HEK293 (cell line): ENCODE measurements around the gene DCHS1.

Source experiments
- ATF2 ChIP-seq: fragments of 450-650 bp; formaldehyde crosslinking; IDR thresholded peaks from 2 replicates; pipeline ENCODE4 v1.5.1; 2016; ENCODE audit warnings: missing biosample characterization, missing genetic modification characterization, low read depth
- CTCF ChIP-seq: fragments of 450-650 bp; formaldehyde crosslinking; IDR thresholded peaks from 2 replicates; pipeline ENCODE4 v1.5.1; 2016; ENCODE audit warnings: missing biosample characterization, missing genetic modification characterization
- HIC1 ChIP-seq: fragments of 450-650 bp; formaldehyde crosslinking; IDR thresholded peaks from 2 replicates; pipeline ENCODE4 v1.5.1; 2016; ENCODE audit warnings: missing biosample characterization, missing genetic modification characterization
- REST ChIP-seq: fragments of 450-650 bp; formaldehyde crosslinking; IDR thresholded peaks from 2 replicates; pipeline ENCODE4 v1.5.1; 2016; ENCODE audit warnings: missing biosample characterization, missing genetic modification characterization
- ZFP41 ChIP-seq: fragments of 450-650 bp; formaldehyde crosslinking; IDR thresholded peaks from 2 replicates; pipeline ENCODE4 v1.5.1; 2016; ENCODE audit warnings: missing biosample characterization, missing genetic modification characterization, borderline replicate concordance
- ZNF138 ChIP-seq: fragments of 450-650 bp; formaldehyde crosslinking; IDR thresholded peaks from 2 replicates; pipeline ENCODE4 v1.5.1; 2016; ENCODE audit warnings: missing biosample characterization, missing genetic modification characterization, borderline replicate concordance
- ZNF202 ChIP-seq: fragments of 450-650 bp; formaldehyde crosslinking; IDR thresholded peaks from 2 replicates; pipeline ENCODE4 v1.5.1; 2016; ENCODE audit warnings: missing biosample characterization, missing genetic modification characterization, borderline replicate concordance
- ZNF239 ChIP-seq: fragments of 450-650 bp; formaldehyde crosslinking; IDR thresholded peaks from 2 replicates; pipeline ENCODE4 v1.5.1; 2016; ENCODE audit warnings: missing biosample characterization, missing genetic modification characterization
- ZNF280D ChIP-seq: fragments of 450-650 bp; formaldehyde crosslinking; IDR thresholded peaks from 2 replicates; pipeline ENCODE4 v1.5.1; 2016; ENCODE audit warnings: missing biosample characterization, missing genetic modification characterization
- ZNF423 ChIP-seq: fragments of 450-650 bp; formaldehyde crosslinking; IDR thresholded peaks from 2 replicates; pipeline ENCODE4 v1.5.1; 2016; ENCODE audit warnings: missing biosample characterization, missing genetic modification characterization
- ZNF626 ChIP-seq: fragments of 450-650 bp; sonication (Bioruptor Pico); formaldehyde crosslinking; IDR thresholded peaks from 2 replicates; pipeline ENCODE4 v1.5.1; 2018; ENCODE audit warnings: missing biosample characterization, missing genetic modification characterization, inconsistent platforms
- ZNF658 ChIP-seq: fragments of 450-650 bp; formaldehyde crosslinking; IDR thresholded peaks from 2 replicates; pipeline ENCODE4; 2016; ENCODE audit warnings: missing biosample characterization, missing genetic modification characterization
- ZNF701 ChIP-seq: fragments of 450-650 bp; formaldehyde crosslinking; IDR thresholded peaks from 2 replicates; pipeline ENCODE4 v1.5.1; 2016; ENCODE audit warnings: missing biosample characterization, missing genetic modification characterization
- ZNF777 ChIP-seq: fragments of 450-650 bp; formaldehyde crosslinking; IDR thresholded peaks from 2 replicates; pipeline ENCODE4 v1.5.1; 2017; ENCODE audit warnings: missing biosample characterization, missing genetic modification characterization, borderline replicate concordance

- TF ChIP-seq ZFP41 (tag by site-specific recombination), result no peak
- TF ChIP-seq CTCF, result no peak
- no peak for TF ChIP-seq ZNF423 (tag by site-specific recombination)
- TF ChIP-seq REST, result no peak
- no peak for TF ChIP-seq ZNF701 (tag by site-specific recombination)
- TF ChIP-seq ZNF626 (tag by site-specific recombination), result no peak
- no peak for TF ChIP-seq ZNF202 (tag by site-specific recombination)
- no peak for TF ChIP-seq ZNF658 (tag by site-specific recombination)
- no peak for TF ChIP-seq ZNF280D
- no peak for TF ChIP-seq ZNF138 (tag by site-specific recombination)
- no peak for TF ChIP-seq ATF2 (tag by site-specific recombination)
- no peak for TF ChIP-seq ZNF239 (tag by site-specific recombination)
- TF ChIP-seq ZNF777 (tag by site-specific recombination), result no peak
- no peak for TF ChIP-seq HIC1 (tag by site-specific recombination)
Measured at GRCh38 chr11:6660712-6661111, 5.1 kb upstream of the DCHS1 start.
